Measurements from ENCODE around the gene CD151. TPM values are rescaled to one million over a fixed set of nuclear protein-coding genes. Genes with fewer than 3 reads are reported as not detected.

The CD151 gene
- total RNA-seq: 100 to 1,000 TPM; 371 to 396 TPM

GRCh38 chr11:832529-833113 lies at the start of gene CD151:
TSS of gene CD151 (plus strand) at chr11:832952. CDS start at chr11:836070, 3,118 bp downstream.
- Histone ChIP-seq H3K27me3 (peaks cover 13% of the 10 kb centered on the region), H3K4me3 (peak within 1 kb of the TSS; percentile 77), H3K27ac (peak within 1 kb of the TSS; percentile 89), H3K4me1 (peaks cover 30% of the 10 kb centered on the region), H3K9me3 (no peaks in the 10 kb centered on the region), H3K36me3 (peaks cover 11% of the 10 kb centered on the region), H3K9ac (ENCODE audit: low read depth in 2 of 2, low read length in 2 of 2) (peak within 1 kb of the TSS; percentile 93)
- DNase-seq: no peak
- intact Hi-C loops (cut with DNase I): no loop called here
- no peak for TF ChIP-seq CTCF (IDR thresholded peaks at IDR 0.05)

GRCh38 chr11:783581-784015 lies 49.2 kb upstream of the CD151 start:
- DNase-seq: peak; percentile 83
- no peaks in the 10 kb centered on the region for H3K27me3 ChIP-seq
- H3K9me3 ChIP-seq: no peaks in the 10 kb centered on the region
- peak overlapping the region in 1 of 2 donors; percentile 51 for H3K9ac ChIP-seq (ENCODE audit: low read depth in 2 of 2, low read length in 2 of 2)
- no peaks in the 10 kb centered on the region for H3K36me3 ChIP-seq
- intact Hi-C loops (cut with DNase I): no loop called here
- no peak overlapping the region for H3K27ac ChIP-seq
- peak; percentile 66 for TF ChIP-seq CTCF (IDR thresholded peaks at IDR 0.05)
- no peaks in the 10 kb centered on the region for H3K4me1 ChIP-seq
- no peak overlapping the region for H3K4me3 ChIP-seq

- Histone ChIP-seq H3K36me3 (no peaks in the 10 kb centered on the region), H3K27ac (no peak overlapping the region), H3K9me3 (no peaks in the 10 kb centered on the region), H3K4me1 (no peaks in the 10 kb centered on the region), H3K9ac (ENCODE audit: low read depth in 2 of 2, low read length in 2 of 2) (no peak overlapping the region), H3K4me3 (no peak overlapping the region), H3K27me3 (peaks cover 14% of the 10 kb centered on the region)
- no peak for TF ChIP-seq CTCF (IDR thresholded peaks at IDR 0.05)
- no peak for DNase-seq
- intact Hi-C loops (cut with DNase I): no loop called here
These were observed 46.3 kb upstream of the CD151 start for GRCh38 chr11:786235-787083.

- DNase-seq: no peak
- Histone ChIP-seq H3K36me3 (no peaks in the 10 kb centered on the region), H3K4me3 (no peak overlapping the region), H3K27me3 (peaks cover 14% of the 10 kb centered on the region), H3K4me1 (no peaks in the 10 kb centered on the region), H3K9me3 (no peaks in the 10 kb centered on the region), H3K9ac (ENCODE audit: low read depth in 2 of 2, low read length in 2 of 2) (no peak overlapping the region), H3K27ac (no peak overlapping the region)
- TF ChIP-seq CTCF (IDR thresholded peaks at IDR 0.05): no peak
- intact Hi-C loops (cut with DNase I): no loop called here
These were observed 45.6 kb upstream of the CD151 start for GRCh38 chr11:787084-787675.

GRCh38 chr11:788009-788640 lies 44.6 kb upstream of the CD151 start:
- no peak overlapping the region for H3K4me3 ChIP-seq
- H3K9me3 ChIP-seq: no peaks in the 10 kb centered on the region
- no peaks in the 10 kb centered on the region for H3K4me1 ChIP-seq
- no peaks in the 10 kb centered on the region for H3K36me3 ChIP-seq
- H3K27me3 ChIP-seq: peaks cover 14% of the 10 kb centered on the region
- no peak for TF ChIP-seq CTCF (IDR thresholded peaks at IDR 0.05)
- H3K27ac ChIP-seq: no peak overlapping the region
- DNase-seq: no peak
- intact Hi-C loops (cut with DNase I): no loop called here
- no peak overlapping the region for H3K9ac ChIP-seq (ENCODE audit: low read depth in 2 of 2, low read length in 2 of 2)
